Measurements from ENCODE around the gene EXOG.

DNA sequence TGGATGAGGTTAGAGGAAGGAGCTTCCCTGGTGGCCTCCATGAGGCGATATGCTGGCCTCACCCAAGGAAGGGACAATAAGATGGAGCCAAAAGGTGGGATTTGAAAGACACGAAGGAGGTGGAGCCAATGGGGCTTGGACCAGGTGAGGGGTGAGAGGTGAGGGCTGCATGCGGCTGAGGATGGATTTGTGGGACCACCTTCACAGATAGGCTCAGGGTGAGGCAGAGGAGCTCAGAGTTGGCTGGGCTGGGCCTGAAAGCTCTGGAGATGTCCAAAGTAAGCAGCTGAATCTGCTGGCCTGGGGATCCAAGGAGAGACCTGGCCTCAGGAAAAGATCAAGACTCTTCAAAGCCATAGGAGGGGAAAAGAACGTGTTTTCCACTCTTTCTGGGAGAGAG is 49.8 kb downstream of the EXOG start:
- TF ChIP-seq, protein P1, sequence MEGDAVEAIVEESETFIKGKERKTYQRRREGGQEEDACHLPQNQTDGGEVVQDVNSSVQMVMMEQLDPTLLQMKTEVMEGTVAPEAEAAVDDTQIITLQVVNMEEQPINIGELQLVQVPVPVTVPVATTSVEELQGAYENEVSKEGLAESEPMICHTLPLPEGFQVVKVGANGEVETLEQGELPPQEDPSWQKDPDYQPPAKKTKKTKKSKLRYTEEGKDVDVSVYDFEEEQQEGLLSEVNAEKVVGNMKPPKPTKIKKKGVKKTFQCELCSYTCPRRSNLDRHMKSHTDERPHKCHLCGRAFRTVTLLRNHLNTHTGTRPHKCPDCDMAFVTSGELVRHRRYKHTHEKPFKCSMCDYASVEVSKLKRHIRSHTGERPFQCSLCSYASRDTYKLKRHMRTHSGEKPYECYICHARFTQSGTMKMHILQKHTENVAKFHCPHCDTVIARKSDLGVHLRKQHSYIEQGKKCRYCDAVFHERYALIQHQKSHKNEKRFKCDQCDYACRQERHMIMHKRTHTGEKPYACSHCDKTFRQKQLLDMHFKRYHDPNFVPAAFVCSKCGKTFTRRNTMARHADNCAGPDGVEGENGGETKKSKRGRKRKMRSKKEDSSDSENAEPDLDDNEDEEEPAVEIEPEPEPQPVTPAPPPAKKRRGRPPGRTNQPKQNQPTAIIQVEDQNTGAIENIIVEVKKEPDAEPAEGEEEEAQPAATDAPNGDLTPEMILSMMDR (IDR thresholded peaks at IDR 0.05), result no peak
- TF ChIP-seq EP300 (IDR thresholded peaks at IDR 0.05) (no peak), POLR2AphosphoS5 (IDR thresholded peaks at IDR 0.05) (no peak), POLR2A (IDR thresholded peaks at IDR 0.05) (no peak)

Measured in suprapubic skin (tissue), 4 donors.